IPS-NIHi11 (cell line): Measurements from ENCODE around the gene EPB41.
A peak's percentile ranks its signal among the peaks of the same experiment; 100 is the strongest.
"Not testable (repeated sequence)": the region's sequence is repeated elsewhere in the genome, so short reads cannot be mapped to it uniquely, and the experiment has no call there.

Experiments
- DNase-seq: peaks from one replicate; pipeline ENCODE4 v3.0.0; 2012; ENCODE audit warnings: mixed read lengths, low spot score

The EPB41 gene

GRCh38 chr1:29133861-29134694, 219.7 kb downstream of the EPB41 start:
- DNase-seq, result peak; percentile 54

- no peak for DNase-seq
Measured at GRCh38 chr1:29134695-29135028, 220.3 kb downstream of the EPB41 start.

GRCh38 chr1:29136391-29136915, 222.1 kb downstream of the EPB41 start:
- peak; percentile 67 for DNase-seq

- DNase-seq, result no peak
Measured at GRCh38 chr1:29142714-29143113, 228.3 kb downstream of the EPB41 start.

GRCh38 chr1:29144178-29144577, 229.8 kb downstream of the EPB41 start:
- no peak for DNase-seq

- no peak for DNase-seq
Measured at GRCh38 chr1:29145739-29146437, 231.5 kb downstream of the EPB41 start.

GRCh38 chr1:29148656-29149491, 234.5 kb downstream of the EPB41 start:
- DNase-seq, result no peak

- DNase-seq, result not testable (repeated sequence)
Measured at GRCh38 chr1:29150346-29150745, 236.0 kb downstream of the EPB41 start.

- no peak for DNase-seq
Measured at GRCh38 chr1:29152046-29152805, 237.9 kb downstream of the EPB41 start.

- no peak for DNase-seq
Measured at GRCh38 chr1:29156543-29157268, 242.3 kb downstream of the EPB41 start.

GRCh38 chr1:29157269-29157601, 242.9 kb downstream of the EPB41 start:
- no peak for DNase-seq

- no peak for DNase-seq
Measured at GRCh38 chr1:29159773-29160172, 245.4 kb downstream of the EPB41 start.

GRCh38 chr1:29162025-29162424, 247.7 kb downstream of the EPB41 start:
- no peak for DNase-seq

GRCh38 chr1:29162476-29163138, 248.2 kb downstream of the EPB41 start:
- DNase-seq, result no peak

- no peak for DNase-seq
Measured at GRCh38 chr1:29164588-29164987, 250.2 kb downstream of the EPB41 start.

- DNase-seq, result no peak
Measured at GRCh38 chr1:29166291-29166878, 252.0 kb downstream of the EPB41 start.

- DNase-seq, result no peak
Measured at GRCh38 chr1:29167904-29168303, 253.5 kb downstream of the EPB41 start.
